GM23248 (cell line): ENCODE results near the gene NAV2.

Experiments used
- EZH2 ChIP-seq: fragments of 200-600 bp; sonication (generic); IDR thresholded peaks from 2 replicates; pipeline ENCODE4 v1.6.1; 2018; ENCODE audit warnings: antibody characterized with exemption, mild to moderate bottlenecking; ENCODE audit not compliant: insufficient read depth, poor library complexity, severe bottlenecking
- EZH2phosphoT487 ChIP-seq: fragments of 200-600 bp; sonication (generic); IDR thresholded peaks from 2 replicates; pipeline ENCODE4 v1.6.1; 2018; ENCODE audit warnings: antibody characterized with exemption, moderate library complexity, mild to moderate bottlenecking, low read depth; ENCODE audit not compliant: insufficient read depth

DNA sequence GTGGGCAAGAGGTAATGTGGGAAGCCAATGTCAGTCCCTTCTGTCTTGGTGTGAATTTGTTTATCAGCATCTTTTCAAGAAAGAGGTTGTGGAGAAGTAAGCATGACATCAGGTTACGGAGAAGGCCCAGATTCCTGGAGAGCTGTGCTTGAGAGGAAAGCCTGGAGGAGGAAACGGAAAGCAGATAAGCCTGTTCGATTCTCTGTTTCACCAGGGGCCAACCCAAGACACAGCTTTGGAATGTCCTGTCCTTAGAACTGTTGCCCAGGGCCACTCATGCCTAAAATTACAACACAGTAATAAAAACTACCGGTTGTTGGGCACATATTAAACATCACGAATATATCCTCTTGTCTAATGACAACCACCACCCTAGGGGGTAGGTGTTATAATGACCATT, 148.5 kb downstream of the NAV2 start:
- TF ChIP-seq EZH2 (no peak), EZH2phosphoT487 (no peak)
